Measurements from ENCODE around the gene PHIP.
"Not testable (repeated sequence)": the region's sequence is repeated elsewhere in the genome, so short reads cannot be mapped to it uniquely, and the experiment has no call there.

Gene PHIP

GRCh38 chr6:78896227-78896626 is 181.8 kb downstream of the PHIP start:
- POLR2A ChIA-PET (ENCODE audit: low non-redundant PET): no interaction called here
- CTCF ChIA-PET: no interaction called here
- DNase-seq (ENCODE audit: low spot score): no peak
- H3K27ac ChIP-seq: no peak overlapping the region
- TF ChIP-seq CTCF (conservative IDR thresholded peaks at IDR 0.05; ENCODE audit: low read depth): no peak

GRCh38 chr6:78889901-78890300 is 188.2 kb downstream of the PHIP start:
- POLR2A ChIA-PET (ENCODE audit: low non-redundant PET); DNase-seq (ENCODE audit: low spot score); H3K27ac ChIP-seq; CTCF ChIA-PET: not testable (repeated sequence)
